ENCODE results near the gene CALN1.
"Not testable (repeated sequence)": the region's sequence is repeated elsewhere in the genome, so short reads cannot be mapped to it uniquely, and the experiment has no call there.

CALN1 gene

DNA sequence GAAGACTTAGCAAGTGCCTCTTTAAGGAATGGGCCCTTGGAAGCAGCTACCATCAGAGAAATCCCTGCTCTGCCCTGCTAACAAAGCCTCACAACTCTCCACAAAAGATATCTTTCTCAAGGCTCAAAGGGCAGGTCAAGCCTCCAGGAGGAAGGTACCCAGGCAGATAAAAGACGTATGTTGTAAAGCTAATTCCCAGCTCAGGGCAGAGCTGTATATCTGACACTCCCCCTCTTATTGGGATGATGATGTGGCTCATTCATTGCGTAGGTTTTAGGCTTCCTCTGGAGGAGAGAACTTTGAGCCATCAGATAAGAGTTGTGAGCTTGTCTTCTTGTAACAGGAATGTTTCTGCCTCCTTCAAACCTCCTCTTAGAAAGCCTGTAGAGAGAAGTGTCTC lies 145.4 kb downstream of the CALN1 start:
- no peak for DNase-seq (ENCODE audit: low spot score)

DNA sequence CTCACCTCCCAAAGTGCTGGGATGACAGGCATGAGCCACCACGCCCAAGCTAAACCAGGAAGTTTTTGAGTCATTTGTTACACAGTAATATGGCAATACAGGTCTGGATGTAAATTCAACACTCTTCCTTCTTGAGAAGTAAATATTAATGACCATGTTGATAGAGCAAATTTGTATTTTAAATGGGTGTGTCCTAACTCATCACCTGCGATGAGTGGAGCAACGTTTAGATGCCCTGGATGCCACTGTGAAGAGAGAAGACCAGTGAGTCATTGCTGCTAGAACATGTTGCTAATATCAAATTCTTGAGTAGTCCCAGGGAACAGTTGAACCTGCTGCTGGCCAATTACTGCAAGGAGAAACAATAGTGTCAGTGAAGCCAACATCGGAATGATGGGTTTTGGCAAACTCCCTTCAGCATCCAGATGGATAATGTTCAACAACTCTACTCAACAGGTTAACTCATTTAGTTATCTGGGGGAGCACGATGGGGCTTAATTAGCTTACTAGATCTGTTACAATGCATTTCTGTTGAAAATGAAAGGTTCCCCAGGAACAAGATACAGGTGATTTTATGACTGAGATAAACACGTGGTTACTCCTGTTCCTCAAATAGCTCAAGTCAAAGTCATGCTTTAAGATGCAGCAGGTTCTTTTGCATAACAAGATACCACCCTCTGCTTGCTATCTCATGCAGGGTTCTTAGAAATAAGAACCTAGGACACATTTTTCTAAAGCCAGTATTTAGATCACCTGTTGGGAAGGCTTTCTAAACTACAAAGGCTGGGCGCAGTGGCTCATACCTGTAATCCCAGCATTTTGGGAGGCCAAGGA lies 146.8 kb downstream of the CALN1 start:
- DNase-seq (ENCODE audit: low spot score): no peak

DNA sequence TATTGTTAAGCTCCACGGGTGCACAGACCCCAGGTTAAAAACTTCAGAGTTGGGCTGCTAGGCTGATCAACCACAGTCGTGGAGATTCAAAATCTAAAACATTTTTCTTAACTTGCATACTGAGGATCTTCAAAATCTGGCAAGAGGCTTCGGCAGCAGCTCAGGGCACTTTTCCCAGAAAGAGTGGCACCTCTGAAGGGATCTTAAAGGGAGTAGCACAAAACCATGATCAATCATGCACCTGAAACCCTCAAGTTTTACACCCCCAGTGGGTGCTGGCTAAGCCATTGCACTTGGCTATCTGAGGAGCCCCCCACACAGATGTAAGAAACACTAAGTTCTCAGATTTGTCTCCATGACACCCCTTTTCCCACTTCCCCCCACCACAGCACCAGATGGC lies 151.7 kb downstream of the CALN1 start:
- no peak for DNase-seq (ENCODE audit: low spot score)

DNA sequence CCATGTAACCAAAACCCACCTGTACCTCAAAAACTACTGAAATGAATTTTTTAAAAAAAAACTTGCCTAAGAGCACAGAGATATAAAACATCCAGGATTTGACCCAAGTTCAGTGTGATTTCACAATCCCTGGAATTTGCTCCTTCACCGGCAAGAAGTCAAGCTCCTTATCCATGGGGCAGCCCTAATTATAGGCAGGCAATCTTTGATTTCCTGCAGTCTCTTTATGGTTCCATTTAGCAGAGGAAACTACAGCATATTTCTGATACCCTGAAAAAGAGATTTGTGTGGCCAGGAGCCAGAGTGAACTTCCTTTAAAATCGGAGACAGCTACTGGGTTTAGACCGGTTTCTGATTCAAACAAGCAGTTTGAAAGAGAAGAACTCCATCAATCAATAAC lies 154.1 kb downstream of the CALN1 start:
- no peak for DNase-seq (ENCODE audit: low spot score)

DNA sequence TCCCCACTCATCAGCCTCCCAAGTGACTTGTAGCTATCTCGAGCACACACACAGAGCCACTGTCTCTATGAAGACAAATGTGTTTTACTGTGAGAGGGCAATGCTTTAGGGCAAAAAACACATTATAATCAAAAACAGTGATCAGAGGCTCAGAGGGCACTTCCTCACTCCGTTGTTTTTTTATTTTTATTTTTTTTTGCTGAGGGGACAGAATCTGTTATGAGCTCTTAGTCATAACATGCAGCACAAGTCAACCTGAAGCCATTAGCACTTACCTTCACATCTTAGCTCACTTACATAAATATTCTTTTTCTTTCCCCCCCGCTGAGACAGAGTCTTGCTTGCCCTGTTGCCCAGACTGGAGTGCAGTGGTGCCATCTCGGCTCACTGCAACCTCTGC lies 157.7 kb downstream of the CALN1 start:
- DNase-seq (ENCODE audit: low spot score): no peak

DNA sequence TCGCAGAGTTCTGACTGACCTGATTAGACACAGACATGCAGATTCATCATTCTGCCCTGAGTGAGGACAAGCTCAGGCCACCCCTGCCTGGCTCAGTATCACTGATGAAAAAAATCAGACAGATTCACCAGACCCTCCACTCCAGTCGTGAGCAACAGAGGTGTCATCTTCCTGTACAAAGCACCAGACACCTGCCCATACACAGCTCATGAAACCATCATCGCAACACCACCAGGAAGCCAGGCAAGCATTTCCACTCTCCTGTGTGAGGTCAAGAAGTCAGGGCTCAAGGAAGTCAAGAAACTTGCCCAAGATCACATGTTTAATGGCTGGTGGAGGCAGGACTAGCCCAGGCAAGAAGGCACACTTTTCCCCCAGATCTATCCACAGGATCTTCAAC lies 163.0 kb downstream of the CALN1 start:
- no peak for DNase-seq (ENCODE audit: low spot score)

DNA sequence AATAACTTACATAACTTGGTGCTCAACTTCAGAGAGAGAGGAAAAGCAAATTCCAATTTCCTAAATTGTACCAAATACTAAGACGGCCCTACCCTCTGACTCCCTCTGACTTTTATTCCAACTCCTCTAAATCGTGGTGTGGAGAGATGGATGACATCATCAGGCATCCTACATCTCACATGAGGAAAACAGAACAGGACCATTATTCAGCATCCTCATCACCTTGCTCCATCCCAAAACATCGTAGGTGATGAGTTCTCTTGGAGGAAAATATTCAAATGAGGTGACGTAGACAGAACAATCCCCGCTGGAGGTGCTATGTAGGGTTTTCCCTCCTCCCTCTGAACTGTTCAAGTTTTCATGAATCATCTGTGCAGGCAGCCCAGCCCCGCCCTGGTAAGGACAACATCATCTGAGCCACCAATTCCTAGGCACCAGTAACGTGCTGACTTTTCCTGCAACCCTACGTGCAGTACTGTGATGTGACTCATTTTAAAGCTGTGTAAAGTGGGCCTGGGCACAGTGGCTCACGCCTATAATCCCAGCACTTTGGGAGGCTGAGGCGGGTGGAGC lies 167.2 kb downstream of the CALN1 start:
- no peak for DNase-seq (ENCODE audit: low spot score)

DNA sequence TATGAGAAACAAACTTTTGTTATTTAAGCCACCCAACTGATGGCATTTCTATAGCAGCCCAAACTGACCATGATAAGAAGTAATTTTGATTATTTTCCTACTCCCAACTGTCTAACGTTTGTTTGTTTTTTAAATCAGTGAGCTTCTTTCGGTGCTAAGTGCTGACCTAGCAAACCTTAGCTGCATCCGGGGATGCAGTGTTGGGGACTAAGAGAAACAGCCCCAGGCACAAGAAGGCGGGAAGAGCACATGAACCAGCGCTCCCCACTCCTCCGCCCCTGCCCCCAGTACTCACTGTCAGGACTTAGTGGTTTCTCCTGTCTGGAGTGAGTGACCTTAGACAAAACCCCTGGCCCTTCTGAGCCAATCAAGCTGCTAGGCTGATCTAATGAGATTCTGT lies 168.8 kb downstream of the CALN1 start:
- DNase-seq (ENCODE audit: low spot score): no peak

DNA sequence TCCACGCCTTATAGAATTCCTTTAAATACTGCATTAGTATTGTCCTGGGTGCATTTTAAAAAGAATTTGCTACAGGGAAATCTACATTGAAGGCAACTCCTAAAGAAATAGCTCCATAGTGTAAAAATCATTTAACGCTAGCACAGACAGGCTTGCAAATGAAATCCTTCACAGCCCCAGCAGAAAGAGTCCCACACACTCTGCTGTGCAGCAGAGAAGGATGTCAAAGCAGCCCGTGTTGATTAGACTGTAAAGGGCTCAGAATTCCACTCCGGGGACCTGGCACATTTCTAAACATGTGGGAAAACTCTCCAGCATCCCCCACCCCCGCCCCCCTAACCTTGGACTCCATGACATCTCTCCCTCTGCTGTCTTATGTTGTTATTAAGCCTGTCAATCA lies 176.8 kb downstream of the CALN1 start:
- DNase-seq (ENCODE audit: low spot score): no peak

DNA sequence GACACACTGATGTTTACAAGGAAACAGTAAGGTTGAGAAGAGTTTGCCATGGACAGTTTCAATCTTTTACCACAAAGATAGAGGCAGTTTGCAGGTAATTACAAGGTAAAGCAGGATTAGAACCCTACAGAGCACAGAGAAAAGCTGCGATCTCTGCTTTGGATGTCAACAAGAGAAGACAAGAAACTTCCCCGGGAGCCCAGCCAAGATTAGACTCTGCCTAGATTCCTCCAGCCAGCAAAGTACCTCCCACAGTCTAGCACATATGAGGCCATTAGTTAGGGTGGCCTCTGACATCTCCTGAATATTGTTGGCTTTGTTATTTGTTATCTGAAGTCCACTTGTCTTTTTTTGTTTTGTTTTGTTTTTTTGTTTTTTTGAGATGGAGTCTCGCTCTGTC lies 178.1 kb downstream of the CALN1 start:
- no peak for DNase-seq (ENCODE audit: low spot score)

DNA sequence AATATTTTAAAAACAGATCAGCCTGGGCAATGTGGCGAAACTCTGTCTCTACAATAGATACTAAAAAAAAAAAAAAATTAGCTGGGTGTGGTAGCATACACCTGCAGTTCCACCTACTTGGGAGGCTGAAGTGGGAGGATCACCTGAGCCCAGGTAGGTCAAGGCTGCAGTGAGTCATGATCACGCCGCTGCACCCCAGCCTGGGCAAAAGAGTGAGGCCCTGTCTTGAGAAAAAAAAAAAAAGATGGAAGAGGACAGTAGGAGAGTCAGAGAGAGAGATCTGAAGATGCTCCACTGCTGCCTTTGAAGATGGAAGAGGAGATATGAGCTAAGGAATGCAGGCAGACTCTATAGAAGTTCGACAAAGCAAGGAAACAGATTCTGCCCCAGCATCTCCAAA lies 181.9 kb downstream of the CALN1 start:
- no peak for DNase-seq (ENCODE audit: low spot score)

DNA sequence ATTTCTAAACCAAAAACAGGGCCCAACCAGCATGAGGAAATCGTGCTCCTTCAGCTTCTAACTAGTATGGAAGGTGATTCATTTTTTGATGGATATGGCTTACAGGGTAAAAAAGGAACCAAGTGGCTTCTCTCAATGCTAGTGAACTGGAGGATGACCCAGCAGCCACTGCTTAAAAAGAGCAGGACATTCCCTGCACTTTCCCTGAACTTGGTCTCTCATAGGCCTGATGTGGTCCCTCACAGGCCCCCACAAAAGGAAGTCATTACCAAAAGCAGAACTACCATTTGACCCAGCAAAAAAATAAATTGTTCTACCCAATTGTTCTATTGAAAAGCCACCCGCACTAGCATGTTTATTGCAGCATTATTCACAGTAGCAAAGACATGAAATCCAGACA lies 188.8 kb downstream of the CALN1 start:
- no peak for DNase-seq (ENCODE audit: low spot score)

DNA sequence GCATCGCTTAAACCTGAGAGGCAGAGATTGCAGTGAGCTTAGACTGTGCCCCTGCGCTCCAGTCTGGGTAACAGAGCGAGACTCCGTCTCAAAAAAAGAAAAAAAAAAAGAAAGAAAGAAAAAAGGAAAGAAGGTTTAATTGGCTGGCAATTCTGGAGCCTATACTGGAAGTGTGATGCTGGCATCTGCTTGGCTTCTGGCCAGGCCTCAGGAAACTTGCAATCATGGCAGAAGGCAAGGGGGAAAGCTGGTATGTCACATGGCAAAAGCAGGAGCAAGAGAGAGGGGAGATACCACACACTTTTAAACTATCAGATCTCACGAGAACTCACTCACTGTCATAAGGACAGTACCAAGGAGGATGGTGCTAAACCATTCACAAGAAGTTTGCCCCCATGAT lies 190.0 kb downstream of the CALN1 start:
- DNase-seq (ENCODE audit: low spot score): no peak

DNA sequence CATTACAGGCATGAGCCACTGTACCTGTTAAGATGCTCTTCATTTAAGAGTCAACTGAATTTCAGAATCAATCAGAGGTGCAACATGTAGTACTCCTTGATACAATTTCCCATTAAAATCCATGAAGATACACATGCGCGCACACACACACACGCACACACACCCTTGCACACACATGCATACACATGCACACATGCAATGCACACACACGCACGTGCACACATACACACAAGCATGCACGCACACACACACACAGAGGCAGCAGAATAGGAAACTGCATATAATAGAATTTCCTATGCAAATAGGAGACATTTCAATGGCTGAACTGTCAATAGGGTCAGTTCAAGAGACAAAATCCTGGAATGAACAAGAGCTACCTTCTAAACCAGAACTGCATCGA lies 192.6 kb downstream of the CALN1 start:
- DNase-seq (ENCODE audit: low spot score): no peak

DNA sequence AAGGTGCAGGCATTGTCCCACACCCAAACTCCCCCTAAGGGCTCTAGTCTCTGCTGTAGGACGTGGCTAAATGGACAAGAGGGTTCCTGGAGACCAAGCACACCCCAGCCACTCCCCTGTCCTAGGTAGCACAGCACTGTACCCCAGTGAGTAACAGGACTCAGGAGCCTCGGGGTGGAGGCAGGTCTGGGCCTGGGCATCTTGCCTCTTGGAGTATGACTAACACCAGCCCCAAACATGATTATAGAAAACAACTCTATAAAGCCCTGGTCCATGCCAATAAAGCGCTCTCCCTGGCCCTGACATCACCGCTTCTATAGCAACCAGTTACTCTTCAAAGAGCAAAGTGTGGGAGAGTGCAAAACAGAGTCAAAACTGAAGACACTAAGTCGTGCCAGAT lies 195.0 kb downstream of the CALN1 start:
- no peak for DNase-seq (ENCODE audit: low spot score)

DNA sequence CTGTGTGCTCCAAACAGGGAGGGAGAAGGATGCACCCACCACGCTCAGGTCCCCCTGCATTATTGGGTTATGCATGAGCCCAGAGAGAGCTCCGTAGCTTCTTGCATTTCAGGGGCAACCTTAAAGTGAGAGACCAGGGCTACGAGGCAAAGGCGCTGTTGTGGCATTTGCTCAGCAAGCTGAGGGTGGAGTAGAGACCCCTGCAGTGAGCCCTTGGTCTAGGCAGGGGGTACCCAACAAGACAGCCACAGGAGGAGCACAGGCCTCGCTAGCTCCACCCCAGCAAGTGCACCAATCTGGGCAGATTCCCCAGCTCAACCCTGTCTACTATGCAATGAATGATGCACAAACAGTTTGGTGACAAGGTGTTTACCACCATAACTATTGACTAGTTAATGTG lies 198.4 kb downstream of the CALN1 start:
- DNase-seq (ENCODE audit: low spot score): no peak

DNA sequence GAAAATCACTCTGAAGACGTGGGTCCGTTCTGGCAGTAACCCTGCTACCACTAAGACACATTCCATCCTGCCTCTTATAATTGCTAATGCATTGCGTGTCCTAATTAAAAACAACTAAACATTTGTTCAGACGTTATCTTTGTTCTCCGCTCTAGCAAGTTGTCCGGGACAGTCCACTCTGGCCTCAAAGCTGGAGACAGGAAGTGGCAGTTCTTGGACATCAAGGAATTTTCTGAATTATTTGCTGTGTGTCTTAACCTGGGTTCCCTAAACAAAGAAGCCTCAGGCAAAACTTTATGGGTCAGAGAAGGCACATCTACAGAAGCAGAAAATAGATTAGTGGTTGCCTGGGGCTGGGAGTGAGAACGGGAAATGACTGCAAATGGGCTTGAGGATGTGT lies 199.1 kb downstream of the CALN1 start:
- no peak for DNase-seq (ENCODE audit: low spot score)

DNA sequence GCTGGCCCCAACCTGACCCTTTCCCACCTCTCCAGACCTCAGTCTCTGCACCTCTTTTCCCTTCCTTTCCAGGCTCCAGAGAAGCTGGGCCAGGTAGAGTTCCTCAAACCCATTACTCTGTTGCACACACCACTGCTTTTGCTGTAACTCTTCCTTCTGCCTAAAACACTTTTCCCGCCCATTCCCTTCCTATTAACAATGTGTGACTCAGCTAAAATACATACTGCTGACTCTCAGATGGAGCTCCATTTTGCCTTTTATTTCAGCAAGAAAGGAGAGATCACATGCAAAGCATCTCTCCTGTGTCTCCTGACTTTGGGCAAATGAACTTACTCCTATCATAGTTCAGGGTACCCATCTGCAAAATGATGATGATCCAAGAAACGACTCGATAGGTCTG lies 201.0 kb downstream of the CALN1 start:
- DNase-seq (ENCODE audit: low spot score): no peak

DNA sequence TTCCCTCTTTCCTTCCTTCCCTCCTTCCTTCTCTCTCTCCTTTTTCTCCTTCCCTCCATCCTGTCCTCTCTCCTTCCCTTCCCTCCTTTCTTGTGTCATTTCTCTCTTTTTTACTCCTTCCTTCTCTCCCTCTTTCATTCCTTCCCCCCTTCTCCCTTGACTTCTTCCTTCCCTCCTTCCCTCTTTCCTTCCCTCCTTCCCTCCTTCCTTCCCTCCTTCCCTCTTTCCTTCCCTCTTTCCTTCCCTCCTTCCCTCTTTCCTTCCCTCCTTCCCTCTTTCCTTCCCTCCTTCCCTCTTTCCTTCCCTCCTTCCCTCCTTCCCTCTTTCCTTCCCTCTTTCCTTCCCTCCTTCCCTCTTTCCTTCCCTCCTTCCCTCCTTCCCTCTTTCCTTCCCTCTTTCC lies 203.1 kb downstream of the CALN1 start:
- not testable (repeated sequence) for DNase-seq (ENCODE audit: low spot score)

DNA sequence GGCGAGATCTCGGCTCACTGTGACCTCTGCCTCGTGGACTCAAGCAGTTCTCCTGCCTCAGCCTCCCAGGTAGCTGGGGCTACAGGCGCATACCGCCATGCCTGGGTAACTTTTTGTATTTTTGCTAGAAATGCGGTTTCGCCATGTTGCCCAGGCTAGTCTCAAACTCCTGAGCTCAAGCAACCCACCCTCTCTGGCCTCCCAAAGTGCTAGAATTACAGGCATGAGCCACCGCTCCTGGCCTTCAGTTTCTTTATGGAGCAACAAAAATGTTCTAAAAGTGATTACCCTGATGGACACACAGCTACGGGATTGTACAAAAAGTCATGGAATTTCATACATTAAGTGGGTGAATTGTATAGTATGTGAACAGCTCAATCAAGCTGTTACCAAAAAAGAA lies 216.0 kb downstream of the CALN1 start:
- no peak for DNase-seq (ENCODE audit: low spot score)

DNA sequence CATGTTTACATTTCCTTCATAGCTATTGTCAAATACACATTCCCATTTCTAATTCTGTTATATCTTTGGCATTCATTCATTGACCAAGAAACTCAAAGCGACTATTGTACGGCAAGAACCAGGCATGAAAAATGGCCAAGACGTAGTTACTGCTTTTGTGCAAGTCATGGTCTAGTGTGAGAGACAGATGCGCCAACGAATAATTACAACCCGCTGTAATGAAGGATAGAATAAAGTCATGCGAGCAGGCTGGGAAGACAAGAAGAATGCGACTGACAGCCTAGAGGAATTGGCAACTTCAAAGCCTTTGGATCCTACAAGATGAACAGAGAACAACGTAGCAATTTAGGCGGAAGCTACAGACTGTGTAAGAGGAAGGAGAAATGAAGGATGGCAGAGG lies 221.2 kb downstream of the CALN1 start:
- no peak for DNase-seq (ENCODE audit: low spot score)

DNA sequence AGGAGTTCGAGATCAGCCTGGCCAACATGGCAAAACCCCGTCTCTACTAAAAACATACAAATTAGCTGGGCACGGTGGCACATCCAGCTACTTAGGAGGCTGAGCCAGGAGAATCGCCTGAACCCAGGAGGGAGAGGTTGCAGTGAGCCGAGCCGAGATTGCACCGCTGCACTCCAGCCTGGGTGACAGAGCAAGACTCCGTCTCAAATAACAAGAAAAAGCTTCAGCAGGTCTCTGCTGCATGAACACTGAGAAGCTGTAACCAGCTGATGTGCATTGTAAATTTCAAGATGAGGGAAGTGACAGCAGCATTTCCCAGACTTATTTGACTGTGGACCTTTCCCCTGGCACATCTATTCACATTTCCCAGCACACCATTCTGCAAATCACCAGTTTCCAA lies 222.0 kb downstream of the CALN1 start:
- DNase-seq (ENCODE audit: low spot score): no peak

DNA sequence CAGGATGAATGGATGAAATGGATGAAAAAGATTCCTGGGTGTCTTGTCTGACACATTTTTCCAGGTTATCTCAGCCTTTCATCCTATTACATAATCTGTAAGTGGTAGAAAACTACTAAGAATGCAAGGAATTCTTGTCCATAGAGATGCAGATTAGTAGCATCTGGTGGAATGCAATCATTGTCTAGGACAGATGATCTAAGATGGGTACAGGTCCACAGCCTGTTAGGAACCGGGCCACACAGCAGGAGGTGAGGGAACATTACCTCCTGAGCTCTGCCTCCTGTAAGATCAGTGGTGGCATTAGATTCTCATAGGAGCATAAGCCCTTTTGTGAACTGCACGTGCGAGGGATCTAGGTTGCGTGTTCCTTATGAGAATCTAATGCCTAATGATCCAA lies 225.0 kb downstream of the CALN1 start:
- DNase-seq (ENCODE audit: low spot score): no peak

DNA sequence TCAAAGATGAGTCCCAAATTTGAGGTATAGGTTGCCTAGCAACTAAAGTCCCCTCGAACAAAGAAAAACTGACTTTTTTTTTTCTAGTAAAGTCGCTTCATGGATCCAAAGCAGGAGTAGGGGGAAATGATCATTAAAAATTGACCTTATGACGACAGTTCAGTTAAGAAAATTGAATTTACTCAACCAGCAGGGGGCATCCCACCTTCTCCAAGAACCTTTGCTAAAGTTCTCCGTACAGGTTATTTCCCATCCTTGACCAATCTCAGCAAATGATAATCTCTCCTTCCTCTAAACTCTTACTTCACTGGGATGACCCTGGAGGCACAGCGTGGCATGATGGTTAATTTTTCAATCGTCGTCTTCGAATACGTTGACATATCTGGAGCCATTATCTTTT lies 228.3 kb downstream of the CALN1 start:
- no peak for DNase-seq (ENCODE audit: low spot score)
